ENCODE data around the gene SKAP1.

SKAP1 gene

GRCh38 chr17:48123111-48123510 lies 306.9 kb downstream of the SKAP1 start:
- TF ChIP-seq TOX (CRISPR knock-in tag; IDR thresholded peaks at IDR 0.05; ENCODE audit: borderline replicate concordance) (no peak), ZNF70 (CRISPR knock-in tag; IDR thresholded peaks at IDR 0.05) (no peak), ZC3H10 (CRISPR knock-in tag; IDR thresholded peaks at IDR 0.05) (no peak), PATZ1 (CRISPR knock-in tag; IDR thresholded peaks at IDR 0.05; ENCODE audit: borderline replicate concordance) (no peak), ZNF565 (CRISPR knock-in tag; conservative IDR thresholded peaks at IDR 0.05; ENCODE audit: low read depth) (no peak), ZFP3 (CRISPR knock-in tag; IDR thresholded peaks at IDR 0.05) (no peak), CSDC2 (CRISPR knock-in tag; IDR thresholded peaks at IDR 0.05) (no peak), ZNF8 (CRISPR knock-in tag; IDR thresholded peaks at IDR 0.05) (no peak), CSRNP3 (CRISPR knock-in tag; IDR thresholded peaks at IDR 0.05) (no peak), BACH2 (CRISPR knock-in tag; IDR thresholded peaks at IDR 0.05; ENCODE audit: borderline replicate concordance) (no peak), TCF4 (CRISPR knock-in tag; IDR thresholded peaks at IDR 0.05; ENCODE audit: borderline replicate concordance) (no peak), OSR1 (CRISPR knock-in tag; IDR thresholded peaks at IDR 0.05) (no peak), ISL1 (CRISPR knock-in tag; IDR thresholded peaks at IDR 0.05) (no peak), RARB (CRISPR knock-in tag; IDR thresholded peaks at IDR 0.05) (no peak), SNAI2 (CRISPR knock-in tag; IDR thresholded peaks at IDR 0.05) (no peak), POU6F1 (CRISPR knock-in tag; IDR thresholded peaks at IDR 0.05; ENCODE audit: borderline replicate concordance, low read depth) (no peak), GLIS3 (CRISPR knock-in tag; IDR thresholded peaks at IDR 0.05) (no peak)
- no peak for ATAC-seq

GRCh38 chr17:48122665-48123045 lies 307.4 kb downstream of the SKAP1 start:
- no peak for ATAC-seq
- no peak for TF ChIP-seq GLIS3 (CRISPR knock-in tag; IDR thresholded peaks at IDR 0.05)
- TF ChIP-seq PATZ1 (CRISPR knock-in tag; IDR thresholded peaks at IDR 0.05; ENCODE audit: borderline replicate concordance): no peak
- TF ChIP-seq CREB5 (CRISPR knock-in tag; IDR thresholded peaks at IDR 0.05; ENCODE audit: low read depth): no peak
- no peak for TF ChIP-seq TSHZ2 (CRISPR knock-in tag; IDR thresholded peaks at IDR 0.05)
- no peak for TF ChIP-seq ZNF70 (CRISPR knock-in tag; IDR thresholded peaks at IDR 0.05)
- TF ChIP-seq TOX (CRISPR knock-in tag; IDR thresholded peaks at IDR 0.05; ENCODE audit: borderline replicate concordance): no peak
- TF ChIP-seq CSRNP3 (CRISPR knock-in tag; IDR thresholded peaks at IDR 0.05): no peak
- no peak for TF ChIP-seq ZFP3 (CRISPR knock-in tag; IDR thresholded peaks at IDR 0.05)
- TF ChIP-seq ZNF8 (CRISPR knock-in tag; IDR thresholded peaks at IDR 0.05): no peak
- no peak for TF ChIP-seq SNAI2 (CRISPR knock-in tag; IDR thresholded peaks at IDR 0.05)
- TF ChIP-seq ARNTL (CRISPR knock-in tag; IDR thresholded peaks at IDR 0.05; ENCODE audit: borderline replicate concordance, low read depth): no peak

Data from SK-N-SH treated with all-trans-retinoic acid at 6 μM for 48 hours (cell line).